Prostate gland (tissue), 2 donors: ENCODE data around the gene BTBD9.

Source experiments
- CTCF ChIP-seq, 4 experiments: fragments of 200-600 bp in 2 of 4; fragments of 450-650 bp in 2 of 4; sonication (generic) in 2 of 4; IDR thresholded peaks; 1 replicate in 3 of 4; 2 replicates in 1 of 4; pipeline ENCODE4 v1.5.1; 2016 to 2019; ENCODE audit warnings: antibody characterized with exemption in 4 of 4, mild to moderate bottlenecking in 2 of 4, moderate library complexity in 2 of 4
- POLR2A ChIP-seq: fragments of 450-650 bp; IDR thresholded peaks from one replicate; pipeline ENCODE4 v1.6.1; 2016; ENCODE audit warnings: antibody characterized with exemption, mild to moderate bottlenecking
- POLR2AphosphoS5 ChIP-seq: sonication (generic); formaldehyde crosslinking; IDR thresholded peaks from one replicate; pipeline ENCODE4 v1.6.1; 2017; ENCODE audit warnings: antibody characterized with exemption

GRCh38 chr6:38169221-38169976 is 470.3 kb downstream of the BTBD9 start:
- TF ChIP-seq CTCF (IDR thresholded peaks at IDR 0.05), result no peak
- no peak for TF ChIP-seq POLR2A
- no peak for TF ChIP-seq POLR2AphosphoS5
